Measurements from ENCODE around the gene CHST1. TPM values are rescaled to one million over a fixed set of nuclear protein-coding genes. Genes with fewer than 3 reads are reported as not detected.

CHST1 gene
- total and polyA plus RNA-seq, 10 of the 15 experiments (the other 5 are each of a cell fraction or from before 2014, with no cell fraction given): not detected

GRCh38 chr11:45702511-45702910 is 37.1 kb upstream of the CHST1 start:
- RAD21 ChIA-PET (ENCODE audit: unreplicated experiment): no interaction called here
- Histone ChIP-seq H3K27me3 (replicated peaks in 1 of 2; ENCODE audit: control insufficient read depth in 2 of 2, insufficient read depth in 2 of 2, low read length in 1 of 2) (peaks cover 0 to 1% of the 10 kb centered on the region in 2 experiments; a peak in 2 of 4 replicates), H3K4me2 (ENCODE audit: control insufficient read depth, insufficient read depth) (no peak overlapping the region), H4K20me1 (ENCODE audit: control insufficient read depth, insufficient read depth) (no peaks in the 10 kb centered on the region), H3K9ac (ENCODE audit: control insufficient read depth, insufficient read depth, low read length) (no peak overlapping the region), H3K27ac (ENCODE audit: control insufficient read depth, insufficient read depth) (no peak overlapping the region), H3K9me3 (replicated peaks; ENCODE audit: control insufficient read depth, insufficient read depth, low read length) (no peaks in the 10 kb centered on the region), H3K4me3 (no peak overlapping the region), H2AFZ (ENCODE audit: control insufficient read depth, low read depth, low read length) (no peak overlapping the region), H3K79me2 (ENCODE audit: control insufficient read depth, insufficient read depth, low read length) (no peaks in the 10 kb centered on the region), H3K4me1 (ENCODE audit: control insufficient read depth, insufficient read depth, low read length) (no peaks in the 10 kb centered on the region), H3K36me3 (ENCODE audit: control insufficient read depth in 2 of 2, insufficient read depth in 2 of 2, low read length in 1 of 2) (no peaks in the 10 kb centered on the region)
- CTCF ChIA-PET: no interaction called here
- no TSS peak for BruUV-seq (replicated peaks)
- WGBS (ENCODE audit: insufficient coverage, insufficient replicate concordance, low lambda C conversion rate, missing lambda C conversion rate): 11% methylated on average over 4 of the region's 4 CpGs
- TF ChIP-seq FOS (IDR thresholded peaks at IDR 0.05; ENCODE audit: borderline replicate concordance, extremely low read depth, insufficient read length) (no peak), BHLHE40 (IDR thresholded peaks at IDR 0.05; ENCODE audit: borderline replicate concordance in 1 of 2, low read depth in 2 of 2, low read length in 1 of 2) (no peak), RELA (IDR thresholded peaks at IDR 0.05; ENCODE audit: borderline replicate concordance, partially characterized antibody) (no peak), SMAD1 (IDR thresholded peaks at IDR 0.05; ENCODE audit: low read depth, partially characterized antibody) (no peak), RB1 (IDR thresholded peaks at IDR 0.05; ENCODE audit: borderline replicate concordance) (no peak), E2F4 (IDR thresholded peaks at IDR 0.05; ENCODE audit: low read depth, low read length) (no peak), BCL3 (IDR thresholded peaks at IDR 0.05; ENCODE audit: borderline replicate concordance, insufficient read depth, low read depth, low read length, poor library complexity, severe bottlenecking) (no peak), YBX1 (IDR thresholded peaks at IDR 0.05) (no peak), EED (IDR thresholded peaks at IDR 0.05; ENCODE audit: low read depth) (no peak), IKZF1 (conservative IDR thresholded peaks at IDR 0.05) (no peak), NR2C1 (IDR thresholded peaks at IDR 0.05) (no peak), CHD4 (IDR thresholded peaks at IDR 0.05) (no peak), SIX5 (IDR thresholded peaks at IDR 0.05; ENCODE audit: low read depth, low read length, severe bottlenecking) (no peak), PML (IDR thresholded peaks at IDR 0.05; ENCODE audit: low read length) (no peak), JUNB (IDR thresholded peaks at IDR 0.05) (no peak), CREB1 (IDR thresholded peaks at IDR 0.05; ENCODE audit: low read depth) (no peak), ZBTB4 (CRISPR knock-in tag; IDR thresholded peaks at IDR 0.05) (no peak), EZH2 (IDR thresholded peaks at IDR 0.05; ENCODE audit: borderline replicate concordance, control insufficient read depth, low read depth, low read length) (no peak), CHD1 (IDR thresholded peaks at IDR 0.05; ENCODE audit: low read depth, low read length) (no peak), RAD51 (IDR thresholded peaks at IDR 0.05) (no peak)
- no peak for DNase-seq (ENCODE audit: low read depth, low spot score)
- in situ Hi-C loops (cut with MboI): no loop called here
- ATAC-seq: no peak
- intact Hi-C loops (cut with micrococcal nuclease; ENCODE audit: unreplicated experiment): no loop called here
- no peak for FAIRE-seq
- SMC1A ChIA-PET (ENCODE audit: uncharacterized antibody, unreplicated experiment): no interaction called here
- POLR2A ChIA-PET: no interaction called here
